C1 segment of cervical spinal cord (tissue), 14 donors: ENCODE measurements around the gene KRT85.

Experiments
- DNase-seq, 14 donors: peaks; one replicate each; lab custom pipeline; 2025; lab: John Stamatoyannopoulos, UW

KRT85 gene

DNA sequence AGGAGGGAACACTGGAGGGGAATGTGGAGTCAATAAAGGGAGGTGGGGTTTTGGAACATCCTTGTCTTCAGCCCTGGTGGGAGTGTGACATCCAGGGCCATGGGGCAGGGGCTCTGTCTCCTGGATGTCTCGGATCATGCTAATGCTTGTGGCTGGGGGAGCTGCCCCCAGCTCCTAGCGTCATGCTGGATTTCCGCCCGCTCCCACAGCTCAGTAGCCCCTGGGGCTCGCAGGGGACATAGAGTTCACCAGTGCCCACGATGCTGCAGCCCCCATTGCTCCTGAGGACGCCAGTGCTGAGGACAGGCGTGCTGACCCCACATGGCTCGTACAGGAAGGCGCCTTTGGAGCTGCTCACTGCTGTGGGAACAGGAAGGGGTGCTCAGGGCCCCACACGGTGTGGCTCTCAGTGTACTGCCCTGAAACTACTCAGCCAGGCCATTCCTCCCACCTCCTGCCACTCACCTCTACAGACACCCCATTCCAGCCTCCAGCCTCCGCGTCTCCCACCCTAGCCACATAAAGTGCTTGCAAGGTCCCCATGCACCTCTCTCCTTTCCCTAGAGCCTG lies 27.6 kb upstream of the KRT85 start:
- DNase-seq = no peak

DNA sequence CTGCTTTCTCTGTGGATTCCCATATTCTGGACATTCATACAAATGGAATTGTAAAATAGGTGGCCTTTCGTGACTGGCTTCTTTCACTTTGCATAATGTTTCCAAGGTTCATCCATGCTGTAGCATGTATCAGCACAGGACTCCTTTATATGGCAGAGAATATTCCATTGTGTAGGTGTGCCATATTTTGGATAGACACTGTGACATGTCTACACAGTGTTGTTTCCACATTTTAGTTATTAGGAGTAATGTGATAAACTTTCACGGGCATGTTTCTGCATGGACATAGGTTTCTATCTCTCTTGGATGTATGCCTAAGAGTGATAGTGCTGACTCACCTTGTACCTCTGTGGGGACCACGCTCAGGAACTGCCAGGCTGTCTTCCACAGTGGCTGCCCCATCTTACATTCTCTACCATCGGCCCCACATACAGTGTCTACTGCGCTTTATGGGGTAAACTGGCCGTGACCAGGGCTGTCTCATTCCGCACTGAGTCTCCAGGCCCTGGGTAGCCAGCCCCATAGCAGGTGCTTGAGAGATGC lies 25.3 kb upstream of the KRT85 start:
- DNase-seq = no peak

DNA sequence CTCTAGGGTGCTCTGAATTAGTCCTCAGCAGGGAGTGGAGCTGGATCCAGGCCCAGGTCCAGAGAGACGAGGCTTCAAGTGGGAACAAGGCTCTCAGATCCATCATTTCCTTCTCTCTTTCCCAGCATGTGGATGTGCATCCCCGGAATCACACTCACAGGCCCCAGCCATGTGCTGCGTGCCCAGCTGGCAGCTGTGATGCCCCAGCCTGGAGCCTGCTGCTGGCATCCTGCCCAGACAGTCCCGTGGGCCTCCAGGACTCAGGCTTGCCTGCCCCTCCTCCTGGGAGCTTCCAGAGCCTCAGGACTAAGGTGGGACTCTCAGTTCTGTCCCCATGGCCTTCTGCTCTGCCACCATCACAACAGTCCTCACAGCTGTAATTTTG lies 24.3 kb upstream of the KRT85 start:
- peak in 10 of 14 donors; percentile 7 to 77 (median 32) for DNase-seq

GRCh38 chr12:52390739-52391617 lies 23.7 kb upstream of the KRT85 start:
- peak in 1 of 14 donors; percentile 21 for DNase-seq

DNA sequence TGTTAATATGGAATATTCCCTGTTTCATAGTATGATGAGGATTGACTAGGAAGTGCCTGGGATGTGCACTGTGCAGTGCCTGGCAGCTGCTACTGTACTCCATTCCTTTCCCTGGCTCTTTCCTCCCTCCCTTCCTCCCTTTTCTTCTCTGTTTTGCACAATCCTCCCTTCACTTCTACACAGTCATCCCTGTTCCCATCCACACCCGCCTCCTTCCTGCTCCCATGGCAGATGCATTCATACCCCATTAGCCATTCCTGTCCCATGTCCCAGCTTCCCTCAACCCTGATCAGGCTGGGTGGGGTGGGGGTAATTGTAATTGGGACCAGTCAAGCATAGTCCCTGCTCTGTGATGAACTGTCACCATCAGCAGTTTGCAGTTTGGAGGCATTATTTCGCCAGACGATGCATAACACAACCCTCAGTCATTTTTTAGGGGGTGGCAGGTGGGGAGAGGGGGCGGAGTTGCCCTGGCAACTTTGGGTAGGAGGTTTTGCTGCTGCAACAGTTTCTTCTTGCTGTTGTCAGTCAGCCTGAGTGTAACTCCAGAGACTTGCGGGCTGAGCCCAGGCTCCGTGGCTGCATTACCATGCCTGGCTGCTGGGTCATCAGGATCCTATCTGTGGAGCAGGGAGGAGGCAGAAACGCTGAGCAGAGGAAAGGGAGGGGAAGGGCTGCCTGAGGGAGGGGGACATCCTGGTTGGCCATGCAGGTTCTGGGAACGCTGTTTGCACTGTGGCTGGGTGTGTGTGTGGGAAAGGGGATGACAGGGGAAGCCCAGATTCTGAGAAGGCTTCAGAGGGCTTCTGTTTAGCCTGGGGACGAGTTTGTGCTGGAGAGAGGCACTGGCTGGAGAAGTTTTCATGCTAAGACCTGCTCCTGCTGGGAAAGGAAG lies 22.3 kb upstream of the KRT85 start:
- no peak for DNase-seq

DNA sequence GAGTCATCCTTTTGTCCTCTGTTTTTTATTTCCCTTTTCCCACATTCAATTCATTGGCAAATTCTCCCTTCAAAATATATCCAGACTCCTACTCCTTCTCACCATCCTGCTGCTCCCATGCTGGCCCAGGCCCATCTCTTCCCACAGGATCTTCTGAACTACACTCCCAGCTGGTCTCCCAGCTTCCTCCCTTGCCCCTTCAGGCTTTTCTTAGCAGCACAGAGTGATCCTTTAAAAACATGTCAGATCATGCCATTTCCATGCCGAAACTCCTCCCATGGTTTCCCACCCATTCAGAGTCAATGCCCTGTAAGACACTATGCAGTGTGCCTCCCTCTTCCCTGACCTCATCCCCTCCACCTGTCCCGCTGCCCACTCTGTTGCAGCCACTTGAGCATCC lies 20.6 kb upstream of the KRT85 start:
- DNase-seq = no peak

- DNase-seq = no peak
Observed at GRCh38 chr12:52385226-52385702, 18.0 kb upstream of the KRT85 start, which contains the start of gene KRT84. Gene KRT84 (minus strand): TSS chr12:52385652. CDS start chr12:52385585, 67 bp downstream.

DNA sequence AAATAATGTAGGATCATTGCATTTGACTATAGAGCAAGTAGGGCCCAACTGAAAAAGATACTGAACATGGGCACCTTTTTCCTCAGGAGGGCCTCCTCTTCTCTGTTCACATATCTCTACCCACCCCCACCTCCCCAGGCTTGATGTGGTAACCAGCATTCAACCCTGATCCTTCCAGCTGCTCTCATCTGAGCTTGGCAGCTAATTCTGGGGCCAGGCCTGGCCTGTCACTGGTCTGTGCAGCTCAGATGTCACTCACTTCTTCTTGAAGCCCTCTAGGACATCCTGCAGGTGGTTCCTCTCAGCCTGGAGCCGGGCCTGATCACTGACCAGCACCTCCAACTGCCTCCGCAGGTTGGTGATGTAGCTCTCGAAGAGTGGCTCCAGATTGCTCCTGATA lies 16.1 kb upstream of the KRT85 start:
- no peak for DNase-seq

DNA sequence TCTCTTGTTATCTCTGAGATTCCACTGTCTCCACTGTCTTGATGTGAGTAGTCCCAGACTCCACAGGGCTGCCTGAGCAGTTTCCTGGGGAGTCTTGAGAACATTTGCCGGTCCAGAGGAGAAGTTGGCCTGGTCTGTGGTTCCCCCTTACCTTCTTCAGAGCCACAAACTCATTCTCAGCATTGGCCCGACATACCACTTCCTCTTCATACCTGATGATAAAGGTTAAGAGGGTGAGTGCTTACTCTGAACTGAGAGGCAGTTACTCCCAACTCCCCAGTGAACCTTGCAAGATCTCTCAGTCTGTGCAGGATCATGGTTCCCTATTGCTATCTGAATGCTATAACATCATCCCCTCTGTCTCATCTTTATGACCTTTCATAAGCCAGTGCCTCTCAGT lies 15.6 kb upstream of the KRT85 start:
- no peak for DNase-seq

GRCh38 chr12:52381206-52381605 lies 13.9 kb upstream of the KRT85 start:
- no peak for DNase-seq

DNA sequence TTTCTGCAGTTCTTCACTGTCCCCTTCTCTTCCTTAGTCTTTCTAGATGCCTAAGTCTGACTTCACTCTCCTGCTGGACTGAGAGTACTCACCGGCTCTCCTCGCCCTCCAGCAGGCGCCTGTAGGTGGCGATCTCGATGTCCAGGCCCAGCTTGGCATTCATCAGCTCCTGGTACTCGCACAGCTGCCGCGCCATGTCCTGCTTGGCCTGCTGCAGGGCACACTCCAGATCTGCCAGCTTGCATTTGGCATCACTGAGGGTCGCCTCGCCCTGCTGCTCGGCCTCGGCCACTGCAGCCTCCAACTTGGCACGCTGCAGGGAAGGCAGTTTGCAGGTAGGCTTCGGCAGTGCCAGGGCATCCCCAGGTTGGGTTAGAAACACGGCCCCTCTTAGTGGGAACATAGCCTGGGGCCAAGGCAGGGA lies 13.0 kb upstream of the KRT85 start:
- peak in 5 of 14 donors; percentile 10 to 41 (median 24) for DNase-seq

DNA sequence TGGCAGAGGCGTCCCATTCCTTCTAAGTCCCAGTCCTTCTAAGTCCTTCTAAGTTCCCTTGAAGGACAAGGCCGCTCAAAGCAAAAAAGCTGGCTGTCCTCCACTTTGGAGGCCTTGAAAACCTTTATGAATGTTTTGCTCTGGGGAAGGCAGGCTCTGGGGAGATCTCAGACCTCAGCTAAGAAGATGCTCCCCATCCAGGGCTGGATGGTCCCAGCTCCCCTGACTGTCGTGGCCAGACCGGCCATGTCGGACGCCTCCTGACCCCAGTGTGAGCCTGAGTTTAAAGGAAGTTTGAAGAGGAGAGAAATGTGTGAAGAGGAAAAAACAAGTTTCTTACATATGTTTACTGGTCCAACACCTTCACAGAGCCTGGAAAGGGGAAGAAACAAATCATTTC lies 12.3 kb upstream of the KRT85 start:
- no peak for DNase-seq

- DNase-seq = no peak
Observed at GRCh38 chr12:52378091-52378490, 10.8 kb upstream of the KRT85 start.

GRCh38 chr12:52377266-52377665 lies 10.0 kb upstream of the KRT85 start:
- no peak for DNase-seq

GRCh38 chr12:52372216-52373154 lies 5.2 kb upstream of the KRT85 start:
- peak in 11 of 14 donors; percentile 7 to 78 (median 64) for DNase-seq

DNA sequence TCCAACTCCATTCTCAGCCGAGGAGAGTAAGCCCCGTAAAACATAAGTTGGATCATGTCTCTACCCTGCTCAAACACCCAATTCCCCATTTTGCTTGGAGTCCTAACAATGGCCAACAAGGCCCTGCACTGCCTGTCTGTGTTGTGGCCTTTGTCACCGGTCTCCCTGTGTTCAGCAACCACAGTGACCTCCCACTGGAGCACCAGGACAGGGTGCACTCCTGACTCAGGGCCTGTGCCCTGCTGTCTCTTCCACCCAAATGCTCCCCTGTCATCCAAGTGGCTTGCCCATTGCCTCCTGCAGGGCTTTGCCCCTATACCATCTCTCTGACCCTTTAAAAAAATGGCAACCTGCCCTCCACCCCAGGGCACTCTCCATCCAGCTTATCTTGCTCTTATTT lies 4.4 kb upstream of the KRT85 start:
- peak in 3 of 14 donors; percentile 6 to 40 (median 27) for DNase-seq

DNA sequence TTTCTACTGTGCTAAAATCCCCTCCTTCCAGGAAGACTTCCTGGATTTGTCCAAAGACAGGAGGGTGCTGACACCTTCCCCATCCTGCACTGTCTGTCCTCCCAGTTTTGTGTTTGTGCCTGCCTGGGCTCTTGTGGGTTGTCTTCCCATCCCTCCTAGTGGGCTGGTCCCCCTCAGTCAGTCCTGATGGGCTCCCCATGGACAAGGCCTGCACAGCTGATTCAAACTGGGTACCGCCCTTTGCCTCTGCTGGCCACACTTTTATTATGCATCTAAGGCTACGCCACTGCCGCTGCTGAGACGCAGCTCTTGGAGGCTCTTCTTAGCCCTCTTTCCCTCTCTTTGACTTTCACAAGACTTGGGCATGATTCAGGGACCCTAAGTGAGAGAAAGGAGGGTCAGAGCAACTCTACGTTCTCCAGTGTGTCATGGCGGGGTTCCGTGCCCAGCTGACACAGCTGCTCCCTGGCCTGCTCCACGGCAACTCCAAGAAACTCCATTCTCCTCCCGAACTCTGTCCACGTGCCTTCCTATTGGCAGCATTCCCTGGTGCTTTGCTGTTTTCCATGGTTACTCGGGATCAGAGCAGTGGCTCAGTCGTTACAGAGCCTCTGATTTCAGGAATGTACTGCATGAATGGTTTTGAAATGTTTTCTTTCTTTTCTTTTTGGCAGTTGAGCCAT lies 3.8 kb upstream of the KRT85 start:
- DNase-seq = peak in 11 of 14 donors; percentile 8 to 76 (median 53)

GRCh38 chr12:52369809-52370208 lies 2.5 kb upstream of the KRT85 start:
- DNase-seq = no peak

GRCh38 chr12:52369211-52369610 lies 1.9 kb upstream of the KRT85 start:
- DNase-seq = no peak

- no peak for DNase-seq
Observed at GRCh38 chr12:52368508-52368907, 1.2 kb upstream of the KRT85 start.
